Mesenteric fat pad (tissue), 1 donor: ENCODE results near the gene SORCS1. TPM values are rescaled to one million over a fixed set of nuclear protein-coding genes. Genes with fewer than 3 reads are reported as not detected.

Experiments
- DNase-seq: peaks from one replicate; pipeline ENCODE4 v3.0.0-alpha.2; 2020; ENCODE audit warnings: low spot score
- total RNA-seq: library from RNA; stranded (reverse); fragmentation: NEBNext Ultra II Directional; extraction: Animal tissue kit (Norgen Biotek cat#: 25700); gene quantifications from one replicate; pipeline ENCODE4 v1.2.1, GENCODE V29; 2021
- donor health status: DM: yes; HTN: yes; CAD: no.

Gene SORCS1
- total RNA-seq, 1 donor from 2014 or later, result 0.16 TPM

- no peak for DNase-seq
Measured at GRCh38 chr10:106672517-106673175, 491.9 kb downstream of the SORCS1 start.

DNA sequence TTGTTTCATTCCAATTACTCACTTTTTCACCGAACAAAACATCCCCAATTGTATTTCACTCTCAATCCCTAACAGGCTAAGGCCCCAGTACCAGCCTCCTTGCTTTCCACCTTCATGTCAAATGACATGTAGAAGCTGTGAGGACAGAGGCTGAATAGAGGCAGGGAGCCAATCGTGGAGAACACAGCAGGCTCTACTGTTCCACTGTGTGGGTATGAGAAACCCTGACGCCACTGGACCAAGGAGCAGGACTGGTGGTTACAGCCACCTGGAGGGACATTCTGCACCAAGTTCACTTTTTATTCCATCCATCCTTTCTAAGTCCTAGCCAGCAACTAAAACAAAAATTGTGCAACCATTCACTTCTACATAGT lies 502.8 kb downstream of the SORCS1 start:
- DNase-seq, result no peak

GRCh38 chr10:106661133-106661766 lies 503.3 kb downstream of the SORCS1 start:
- DNase-seq, result no peak

- no peak for DNase-seq
Measured at GRCh38 chr10:106660550-106660949, 504.0 kb downstream of the SORCS1 start.

- DNase-seq, result no peak
Measured at GRCh38 chr10:106655636-106656035, 508.9 kb downstream of the SORCS1 start.

GRCh38 chr10:106655165-106655564 lies 509.3 kb downstream of the SORCS1 start:
- DNase-seq, result no peak

DNA sequence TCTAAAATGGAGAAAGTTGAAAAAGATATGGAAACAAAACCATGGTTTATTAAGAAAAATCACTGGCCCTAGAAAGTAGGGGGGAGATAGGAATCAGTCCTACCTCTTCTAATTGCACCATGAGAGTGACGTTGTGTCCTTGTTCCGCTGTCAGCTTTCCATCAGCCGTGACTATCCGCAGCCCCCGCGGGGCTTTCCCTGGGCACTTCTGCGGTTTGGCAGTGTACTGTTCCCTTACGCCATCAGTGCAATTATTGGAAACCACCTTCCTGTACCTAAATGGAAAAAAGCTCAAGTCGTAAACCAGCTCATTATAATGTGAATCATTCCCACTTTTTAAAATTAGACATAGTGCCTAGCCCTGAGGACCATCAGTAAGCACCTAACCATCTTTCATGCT lies 512.2 kb downstream of the SORCS1 start:
- DNase-seq, result no peak

- no peak for DNase-seq
Measured at GRCh38 chr10:106648534-106649481, 515.7 kb downstream of the SORCS1 start.

DNA sequence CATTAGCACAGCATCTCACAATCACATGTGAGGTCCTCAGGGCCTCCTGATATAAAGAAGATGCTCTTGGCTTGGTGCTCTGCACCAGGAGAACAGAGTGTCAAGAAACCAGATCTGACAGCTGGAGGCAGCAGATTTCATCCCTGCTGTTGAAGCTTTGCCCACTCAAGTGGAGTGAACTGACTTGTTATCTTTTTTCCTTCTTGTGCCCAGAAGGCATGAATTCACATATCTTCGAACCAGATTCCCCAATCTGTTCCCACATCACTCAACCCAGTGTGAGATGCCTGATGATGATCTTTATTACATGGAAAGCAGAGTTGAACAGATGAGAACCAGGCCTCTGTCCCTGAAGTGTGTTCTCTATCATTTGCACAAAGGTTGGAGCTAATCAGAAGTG lies 521.0 kb downstream of the SORCS1 start:
- DNase-seq, result no peak

- DNase-seq, result no peak
Measured at GRCh38 chr10:106637873-106638272, 526.6 kb downstream of the SORCS1 start.

DNA sequence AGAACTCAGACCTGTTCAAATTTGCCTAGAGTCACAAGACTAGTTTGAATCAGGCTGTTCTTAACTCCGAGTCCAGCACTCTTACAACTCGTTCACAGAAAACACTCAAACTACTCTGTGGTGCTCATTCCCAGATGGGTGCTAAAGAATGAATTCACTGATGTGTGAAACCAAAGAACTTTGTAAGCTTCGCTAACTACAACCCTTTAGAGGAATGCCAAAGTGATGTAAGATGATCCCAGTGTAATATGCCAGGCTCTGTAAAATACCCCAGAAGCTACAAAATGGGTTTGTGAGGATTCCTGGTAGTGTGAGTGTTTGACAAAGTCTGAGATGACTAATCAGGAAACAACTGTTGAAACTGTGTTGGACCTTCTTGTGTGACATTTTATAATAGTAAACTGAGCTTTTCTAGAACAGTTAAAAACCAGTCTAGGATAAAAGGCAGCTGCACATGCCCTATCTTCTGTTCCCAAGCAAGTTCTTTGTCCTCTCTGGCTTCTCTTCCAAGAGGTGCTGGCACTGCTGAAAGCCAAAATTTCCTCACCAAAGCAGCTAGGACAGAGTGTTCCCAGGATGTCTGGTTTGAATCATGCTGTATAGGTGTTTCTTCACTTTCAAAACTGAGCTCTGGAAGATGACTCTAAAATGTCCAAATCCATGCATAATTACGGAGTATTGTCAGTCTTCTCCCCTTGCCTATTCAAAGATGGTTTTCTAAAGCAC lies 527.6 kb downstream of the SORCS1 start:
- no peak for DNase-seq

GRCh38 chr10:106635947-106636346 lies 528.6 kb downstream of the SORCS1 start:
- DNase-seq, result no peak

GRCh38 chr10:106631016-106631702 lies 533.3 kb downstream of the SORCS1 start:
- no peak for DNase-seq

DNA sequence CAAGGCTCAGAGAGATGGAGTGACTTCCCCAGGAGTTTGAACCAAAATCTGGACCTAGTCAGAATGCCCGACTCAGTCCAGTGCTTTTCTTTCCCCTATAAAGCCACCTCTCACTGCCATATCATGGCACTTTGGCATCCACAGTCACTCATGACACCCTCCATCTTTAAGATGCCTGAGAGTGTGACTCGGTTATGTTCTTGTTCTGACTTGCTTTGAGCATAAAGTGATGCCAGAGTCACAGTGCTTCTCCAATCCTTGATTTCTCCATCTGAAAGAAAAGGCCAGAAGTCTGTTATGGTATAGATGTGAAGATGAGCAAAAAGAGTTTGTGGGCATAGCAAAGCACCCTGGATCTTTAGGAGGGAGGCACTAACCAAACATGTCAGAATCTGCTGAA lies 538.1 kb downstream of the SORCS1 start:
- DNase-seq, result no peak

DNA sequence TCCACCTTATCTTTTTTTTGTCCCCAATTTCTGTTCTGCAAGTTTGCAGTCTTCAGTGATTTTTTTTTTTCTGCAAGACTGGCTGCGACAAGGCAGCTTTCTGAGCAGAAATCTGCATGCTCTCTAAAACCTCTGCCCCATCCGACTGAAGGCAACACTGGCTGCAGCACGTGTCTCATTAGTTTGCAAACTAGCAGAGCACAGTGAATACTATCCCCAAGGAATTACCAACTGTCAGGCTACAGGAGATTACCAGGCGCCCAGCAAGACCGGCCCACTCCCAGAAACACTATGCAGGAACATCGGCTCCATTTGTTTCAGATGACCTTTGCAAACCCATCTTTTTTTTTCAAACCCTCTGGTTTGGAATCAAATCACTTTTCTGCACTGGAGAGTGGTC lies 538.8 kb downstream of the SORCS1 start:
- no peak for DNase-seq

GRCh38 chr10:106619346-106619745 lies 545.2 kb downstream of the SORCS1 start:
- DNase-seq, result no peak

- DNase-seq, result no peak
Measured at GRCh38 chr10:106618646-106619045, 545.9 kb downstream of the SORCS1 start.

GRCh38 chr10:106615081-106615480 lies 549.4 kb downstream of the SORCS1 start:
- no peak for DNase-seq

GRCh38 chr10:106614293-106614692 lies 550.2 kb downstream of the SORCS1 start:
- no peak for DNase-seq

- DNase-seq, result no peak
Measured at GRCh38 chr10:106612381-106612780, 552.1 kb downstream of the SORCS1 start.
